GM12878 (cell line): ENCODE results near the gene LCP1. TPM values are rescaled to one million over a fixed set of nuclear protein-coding genes. Genes with fewer than 3 reads are reported as not detected.

Source experiments
- ATAC-seq: fragments of 200-7000 bp; cut with Tn5 transposase; 3 replicates; pipeline ENCODE4 v1.9.1; 2020; ENCODE audit warnings: mild to moderate bottlenecking, moderate library complexity
- BruUV-seq: library from RNA; stranded (reverse); fragments of 400-500 nt; replicated peaks from 2 replicates; lab custom pipeline; 2021; lab: Mats Ljungman, UMichigan
- CTCF ChIA-PET: fragments of 300-600 bp; sonication (Branson Sonifier 250); formaldehyde crosslinking; extraction: SDS; loops from one replicate; lab custom pipeline; 2021; ENCODE audit warnings: inconsistent platforms; lab: Yijun Ruan, JAX
- POLR2A ChIA-PET: fragments of 350-600 bp; formaldehyde crosslinking; extraction: SDS; loops from one replicate; lab custom pipeline; 2021; ENCODE audit warnings: inconsistent platforms; lab: Charles Lee
- RAD21 ChIA-PET: fragments of 300-600 bp; sonication (Branson Sonifier 250); formaldehyde crosslinking; loops from one replicate; lab custom pipeline; 2023; ENCODE audit warnings: antibody characterized with exemption; ENCODE audit not compliant: unreplicated experiment; lab: Charles Lee
- SMC1A ChIA-PET: fragments of 300-600 bp; sonication (Branson Sonifier 250); formaldehyde crosslinking; loops from one replicate; lab custom pipeline; 2023; ENCODE audit not compliant: unreplicated experiment, uncharacterized antibody; lab: Charles Lee
- DNase-seq: peaks from one replicate; pipeline ENCODE4 v3.0.0-alpha.2; 2011; ENCODE audit warnings: low read depth, low spot score
- FAIRE-seq: peaks from 3 replicates; lab custom pipeline; 2011; peaks lifted over from hg19 to GRCh38; lab: Jason Lieb, UNC
- H2AFZ ChIP-seq: 2 replicates; pipeline ENCODE4 v1.6.0; 2011; ENCODE audit warnings: low read depth, low read length, control low read depth; ENCODE audit not compliant: control insufficient read depth
- H3K27ac ChIP-seq: 2 replicates; pipeline ENCODE4 v1.5.1; 2011; ENCODE audit warnings: control low read depth; ENCODE audit not compliant: control insufficient read depth, insufficient read depth
- H3K27me3 ChIP-seq, 2 experiments: replicated peaks in 1 of 2; 2 replicates each; pipeline versions ENCODE4 v1.6.0 to v1.6.1; 2011; ENCODE audit warnings: low read length in 1 of 2; ENCODE audit not compliant: control insufficient read depth in 2 of 2, insufficient read depth in 2 of 2
- H3K36me3 ChIP-seq, 2 experiments: 2 replicates each; pipeline ENCODE4 v1.5.1; 2011; ENCODE audit warnings: low read length in 1 of 2; ENCODE audit not compliant: control insufficient read depth in 2 of 2, insufficient read depth in 2 of 2
- H3K4me1 ChIP-seq: 2 replicates; pipeline ENCODE4 v1.6.1; 2011; ENCODE audit warnings: mild to moderate bottlenecking, low read length, moderate library complexity, mixed read lengths; ENCODE audit not compliant: control insufficient read depth, insufficient read depth
- H3K4me2 ChIP-seq: 2 replicates; pipeline ENCODE4 v1.6.0; 2011; ENCODE audit warnings: control low read depth; ENCODE audit not compliant: control insufficient read depth, insufficient read depth
- H3K4me3 ChIP-seq: fragments of 200-600 bp; sonication (generic); 2 replicates; pipeline ENCODE4 v1.5.1; 2016
- H3K79me2 ChIP-seq: 2 replicates; pipeline ENCODE4 v1.6.0; 2011; ENCODE audit warnings: low read length; ENCODE audit not compliant: control insufficient read depth, insufficient read depth
- H3K9ac ChIP-seq: 2 replicates; pipeline ENCODE4 v1.8.0; 2011; ENCODE audit warnings: low read length, control low read depth, mixed read lengths; ENCODE audit not compliant: control insufficient read depth, insufficient read depth
- H3K9me3 ChIP-seq: replicated peaks from 3 replicates; pipeline ENCODE4 v1.5.1; 2011; ENCODE audit warnings: mild to moderate bottlenecking, low read length; ENCODE audit not compliant: control insufficient read depth, insufficient read depth
- H4K20me1 ChIP-seq: 2 replicates; pipeline ENCODE4 v1.6.0; 2011; ENCODE audit not compliant: control insufficient read depth, insufficient read depth
- BHLHE40 ChIP-seq, 2 experiments: fragments of 450-650 bp in 1 of 2; IDR thresholded peaks; 2 replicates each; pipeline ENCODE4 v1.6.1; 2011 to 2017; ENCODE audit warnings: low read depth in 2 of 2, borderline replicate concordance in 1 of 2, improper control_type of control experiment in 1 of 2, low read length in 1 of 2, mild to moderate bottlenecking in 1 of 2
- EED ChIP-seq: sonication (generic); IDR thresholded peaks from 2 replicates; pipeline ENCODE4 v1.6.1; 2016; ENCODE audit warnings: antibody characterized with exemption, low read depth
- FOXK2 ChIP-seq: fragments of 450-650 bp; IDR thresholded peaks from 2 replicates; pipeline ENCODE4 v1.6.1; 2017; ENCODE audit warnings: mild to moderate bottlenecking, moderate library complexity
- HDAC2 ChIP-seq: fragments of 200-600 bp; sonication (generic); IDR thresholded peaks from 2 replicates; pipeline ENCODE4 v1.6.1; 2017
- IKZF1 ChIP-seq: fragments of 450-650 bp; conservative IDR thresholded peaks from 2 replicates; pipeline ENCODE4 v1.6.1; 2017; ENCODE audit warnings: antibody characterized with exemption, mild to moderate bottlenecking
- KLF5 ChIP-seq: fragments of 450-650 bp; IDR thresholded peaks from 2 replicates; pipeline ENCODE4 v1.6.1; 2014; ENCODE audit warnings: mild to moderate bottlenecking; ENCODE audit not compliant: partially characterized antibody
- MYC ChIP-seq: IDR thresholded peaks from 2 replicates; pipeline ENCODE4 v1.6.1; 2011; ENCODE audit warnings: mild to moderate bottlenecking, low read length, moderate library complexity, inconsistent platforms; ENCODE audit not compliant: insufficient read depth, insufficient replicate concordance, insufficient read length, severe bottlenecking
- NFIC ChIP-seq: IDR thresholded peaks from 2 replicates; pipeline ENCODE4 v1.6.1; 2012; ENCODE audit warnings: low read depth, mild to moderate bottlenecking, inconsistent platforms, low read length, moderate library complexity
- PML ChIP-seq: IDR thresholded peaks from 2 replicates; pipeline ENCODE4 v1.6.1; 2012; ENCODE audit warnings: low read length, inconsistent platforms
- REST ChIP-seq: IDR thresholded peaks from 2 replicates; pipeline ENCODE4 v1.6.1; 2012; ENCODE audit warnings: mild to moderate bottlenecking, low read depth, low read length
- SKIL ChIP-seq: fragments of 450-650 bp; IDR thresholded peaks from 2 replicates; pipeline ENCODE4 v1.6.1; 2017; ENCODE audit warnings: mild to moderate bottlenecking, low read depth, inconsistent platforms; ENCODE audit not compliant: poor library complexity, severe bottlenecking
- SREBF1 ChIP-seq: IDR thresholded peaks from 2 replicates; pipeline ENCODE4 v1.6.1; 2012; ENCODE audit warnings: mild to moderate bottlenecking, low read length
- SREBF2 ChIP-seq: IDR thresholded peaks from 2 replicates; pipeline ENCODE4 v1.6.1; 2012; ENCODE audit warnings: mild to moderate bottlenecking, low read length
- WRNIP1 ChIP-seq: IDR thresholded peaks from 2 replicates; pipeline ENCODE4 v1.6.1; 2011; ENCODE audit warnings: low read depth, low read length, improper control_type of control experiment, borderline replicate concordance
- ZBTB4 ChIP-seq: fragments of 450-650 bp; formaldehyde crosslinking; IDR thresholded peaks from 2 replicates; pipeline ENCODE4 v1.4.0; 2022; ENCODE audit warnings: mild to moderate bottlenecking, moderate library complexity
- WGBS: methylation state at CpG from one replicate; pipeline ENCODE4 v1.1.6; 2016; ENCODE audit warnings: low lambda C conversion rate; ENCODE audit not compliant: insufficient replicate concordance, insufficient coverage; ENCODE audit errors: missing lambda C conversion rate; 5-methylcytosine and 5-hydroxymethylcytosine counted together
- in situ Hi-C: fragments of 300-500 bp; cut with MboI; formaldehyde crosslinking; loops from 9 replicates; pipeline ENCODE4 v1.14.3; 2018; ENCODE audit warnings: mixed read lengths
- intact Hi-C: fragments of 100-400 bp; cut with micrococcal nuclease; formaldehyde crosslinking; loops from one replicate; pipeline ENCODE4 v1.14.2; 2022; ENCODE audit not compliant: unreplicated experiment
- polyA plus RNA-seq, 11 experiments: library from polyadenylated mRNA; depleted of rRNA in 4 of 11; unstranded in 6 of 11; stranded (reverse) in 5 of 11; fragments of >200 nt; fragmentation: Nextera tagmentation in 4 of 11; fragmentation: Illumina TruSeq in 1 of 11; extraction: Ambion mirVana in 4 of 11; extraction: Trizol in 1 of 11; gene quantifications; 1 replicate in 1 of 11; 2 replicates in 10 of 11; pipeline versions ENCODE4 v1.2.1 to v1.2.3, GENCODE V29; 2011 to 2016; ENCODE audit warnings: inconsistent platforms in 2 of 11, missing spikeins in 2 of 11, low read depth in 1 of 11
- total RNA-seq, 4 experiments: library from RNA; depleted of rRNA in 3 of 4; stranded (reverse); fragments of >200 nt in 3 of 4; fragmentation: Illumina TruSeq in 1 of 4; extraction: Trizol in 1 of 4; gene quantifications; 2 replicates each; pipeline versions ENCODE4 v1.2.1 to v1.2.3, GENCODE V29; 2013 to 2021

Gene LCP1
- total and polyA plus RNA-seq, 10 of the 15 experiments (the other 5 are each of a cell fraction or from before 2014, with no cell fraction given), result 775 to 2,201 (median 1,556) TPM

GRCh38 chr13:46119883-46120614, 61.9 kb downstream of the LCP1 start:
- DNase-seq (no peak), FAIRE-seq (no peak), ATAC-seq (no peak)
- no peaks in the 10 kb centered on the region for H3K9me3 ChIP-seq
- H3K36me3 ChIP-seq, result no peaks in the 10 kb centered on the region
- H3K4me2 ChIP-seq, result no peak overlapping the region
- in situ Hi-C loops (no loop called here), intact Hi-C loops (loop anchor here (5.0 kb wide), 1 partner anchor 48 kb away; no protein-coding TSS in a partner anchor)
- WGBS, result 75% methylated on average over 6 of the region's 6 CpGs
- no TSS peak for BruUV-seq
- RAD21 ChIA-PET, result no interaction called here
- no peaks in the 10 kb centered on the region for H3K4me1 ChIP-seq
- H4K20me1 ChIP-seq, result no peaks in the 10 kb centered on the region
- no peak overlapping the region for H3K9ac ChIP-seq
- H3K27ac ChIP-seq, result no peak overlapping the region
- H2AFZ ChIP-seq, result no peak overlapping the region
- SMC1A ChIA-PET, result interaction anchor here (1.2 to 1.6 kb wide), 4 partner anchors 15 to 29 kb away, joined by 3 to 4 read pairs (median 4); no protein-coding TSS in a partner anchor
- H3K4me3 ChIP-seq, result no peak overlapping the region
- POLR2A ChIA-PET, result no interaction called here
- no peaks in the 10 kb centered on the region; a peak in 1 of 4 replicates for H3K27me3 ChIP-seq
- H3K79me2 ChIP-seq, result no peaks in the 10 kb centered on the region
- CTCF ChIA-PET, result interaction anchor here (0.9 to 1.0 kb wide), 2 partner anchors 40 to 312 kb away, joined by 3 to 4 read pairs; no protein-coding TSS in a partner anchor
- no peak for TF ChIP-seq PML
- no peak for TF ChIP-seq NFIC
- TF ChIP-seq MYC, result no peak
- no peak for TF ChIP-seq SREBF2
- TF ChIP-seq FOXK2, result no peak
- no peak for TF ChIP-seq EED
- no peak for TF ChIP-seq IKZF1
- no peak for TF ChIP-seq ZBTB4 (CRISPR knock-in tag)
- TF ChIP-seq KLF5, result no peak
- TF ChIP-seq HDAC2, result no peak
- no peak for TF ChIP-seq BHLHE40 (IDR thresholded peaks at IDR 0.05; ENCODE audit: borderline replicate concordance in 1 of 2, low read depth in 2 of 2, low read length in 1 of 2)
- no peak for TF ChIP-seq SREBF1
- TF ChIP-seq WRNIP1, result no peak
- no peak for TF ChIP-seq REST
- TF ChIP-seq SKIL, result no peak
